Stimulated activated naive B cell treated with anti-CD40 and anti-IgM and Interleukin-4, amounts not matched to agents 10 μg/mL and 1 μg/mL and 100 μg/mL, for 72 hours (primary cell): ENCODE results near the gene C5orf58.
A peak's percentile ranks its signal among the peaks of the same experiment; 100 is the strongest.

ENCODE experiments used
- ATAC-seq, 2 donors: fragments of 150-1000 bp; cut with Tn5 transposase; replicated peaks; 2 replicates each; pipeline ENCODE4 v1.10.0; 2021; ENCODE audit warnings: moderate library complexity in 1 of 2
- DNase-seq: peaks from one replicate; pipeline ENCODE4 v3.0.0; 2021
- H3K27ac Mint-ChIP-seq: one replicate; pipeline ENCODE4 v1.8.0; 2022; ENCODE audit warnings: mild to moderate bottlenecking, mixed read lengths
- H3K27me3 Mint-ChIP-seq, 2 donors: one replicate each; pipeline ENCODE4 v1.8.0; 2022; ENCODE audit warnings: mixed read lengths in 2 of 2
- H3K36me3 Mint-ChIP-seq, 2 donors: one replicate each; pipeline ENCODE4 v1.8.0; 2022; ENCODE audit warnings: mixed read lengths in 2 of 2, mild to moderate bottlenecking in 1 of 2
- H3K4me1 Mint-ChIP-seq, 2 donors: one replicate each; pipeline ENCODE4 v1.8.0; 2022; ENCODE audit warnings: mixed read lengths in 2 of 2, mild to moderate bottlenecking in 1 of 2
- H3K4me3 Mint-ChIP-seq, 2 donors: one replicate each; pipeline ENCODE4 v1.8.0; 2022; ENCODE audit warnings: mild to moderate bottlenecking in 2 of 2, mixed read lengths in 2 of 2, moderate library complexity in 1 of 2
- H3K9me3 Mint-ChIP-seq, 2 donors: one replicate each; pipeline ENCODE4 v1.8.0; 2022; ENCODE audit warnings: mixed read lengths in 2 of 2, mild to moderate bottlenecking in 1 of 2

C5orf58 gene

DNA sequence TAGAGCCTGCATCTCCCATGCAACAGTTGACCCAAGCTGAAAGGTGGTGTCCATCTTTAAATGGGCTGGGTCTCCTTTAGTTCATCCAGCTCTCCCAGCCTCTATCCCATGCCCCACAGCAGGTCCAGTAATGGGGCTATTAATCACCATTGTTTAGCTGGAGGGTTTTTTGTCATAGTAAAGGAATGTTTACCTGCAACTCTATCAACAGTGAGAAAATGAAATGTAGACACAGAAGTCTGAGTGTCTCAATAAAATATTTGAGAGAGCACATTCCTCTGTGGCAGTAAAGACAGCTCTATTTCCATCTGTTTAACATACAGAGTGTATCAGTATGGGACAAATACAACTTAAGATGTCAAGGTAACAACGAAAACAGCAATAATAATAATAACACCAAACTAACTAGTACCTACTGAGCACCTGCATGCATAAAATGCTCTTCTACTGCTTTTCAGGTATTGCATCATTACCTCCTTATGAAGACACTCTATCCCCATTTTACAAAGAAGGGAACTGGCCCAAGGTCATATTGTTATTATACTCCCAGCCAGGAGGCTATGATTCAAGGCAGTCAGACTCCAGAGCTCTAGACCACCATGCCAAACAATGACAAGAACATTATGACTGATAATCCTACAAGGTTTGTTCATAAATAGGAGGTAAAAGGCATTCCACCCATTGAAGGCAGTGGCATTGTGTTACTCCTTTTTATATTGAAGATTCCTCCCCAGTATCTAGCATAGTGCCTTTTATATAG is 21.0 kb upstream of the C5orf58 start:
- Mint-ChIP-seq H3K27ac (no peak overlapping the region), H3K4me1 (no peaks in the 10 kb centered on the region), H3K36me3 (no peaks in the 10 kb centered on the region), H3K9me3 (no peaks in the 10 kb centered on the region), H3K4me3 (no peak overlapping the region), H3K27me3 (peaks cover 24 to 29% of the 10 kb centered on the region in 2 donors)
- no peak for ATAC-seq
- DNase-seq = no peak

DNA sequence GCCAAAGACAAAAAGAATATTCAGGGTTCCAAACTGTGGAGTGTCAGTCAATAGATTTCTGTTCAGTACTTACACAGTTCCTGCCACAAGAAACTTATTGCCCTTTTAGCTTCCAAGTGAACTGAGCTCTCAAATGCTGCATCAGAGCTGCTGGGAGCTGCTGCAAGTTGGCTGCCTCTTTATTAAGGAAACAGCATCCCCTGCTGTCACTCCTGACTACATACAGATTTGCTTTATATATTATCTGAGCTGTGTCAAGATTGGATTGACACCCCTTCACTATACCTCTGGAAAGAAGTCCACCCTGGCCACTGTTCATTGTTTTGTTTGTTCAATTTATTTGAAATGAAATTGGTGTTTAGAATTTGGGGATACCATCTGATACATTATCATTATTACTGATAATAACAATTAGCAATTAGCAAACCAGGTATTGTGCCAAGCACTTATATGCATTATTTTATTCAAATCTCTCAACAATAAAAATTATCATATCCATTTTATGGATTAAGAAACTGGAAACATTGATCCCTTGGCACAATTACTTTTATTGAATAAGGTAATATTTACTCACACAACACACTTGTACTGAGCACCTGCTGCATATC is 16.4 kb upstream of the C5orf58 start:
- ATAC-seq = peak; percentile 62 to 67
- Mint-ChIP-seq H3K27me3 (peaks cover 0 to 7% of the 10 kb centered on the region in 2 donors), H3K9me3 (no peaks in the 10 kb centered on the region), H3K4me1 (no peaks in the 10 kb centered on the region), H3K4me3 (no peak overlapping the region), H3K27ac (no peak overlapping the region), H3K36me3 (no peaks in the 10 kb centered on the region)
- no peak for DNase-seq

DNA sequence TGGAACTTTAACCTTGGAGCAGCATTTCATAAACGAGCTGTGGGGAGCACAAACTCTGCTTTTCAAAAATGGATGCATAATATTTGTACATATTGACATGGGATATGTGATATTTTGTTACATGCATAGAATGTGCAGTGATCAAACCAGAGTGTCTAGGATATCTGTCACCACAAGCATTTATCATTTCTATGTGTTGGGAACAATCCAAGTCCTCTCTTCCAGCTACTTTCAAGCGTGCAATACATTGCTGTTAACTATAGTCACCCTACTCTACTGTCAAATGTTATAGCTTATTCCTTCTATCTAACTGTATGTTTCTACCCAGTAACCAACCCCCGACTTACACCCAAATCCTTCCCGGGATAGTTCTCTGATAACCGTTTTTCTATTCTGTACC is 15.0 kb upstream of the C5orf58 start:
- no peaks in the 10 kb centered on the region for H3K9me3 Mint-ChIP-seq
- no peaks in the 10 kb centered on the region for H3K4me1 Mint-ChIP-seq
- no peak overlapping the region for H3K27ac Mint-ChIP-seq
- ATAC-seq (no peak), DNase-seq (no peak)
- no peak overlapping the region for H3K4me3 Mint-ChIP-seq
- no peaks in the 10 kb centered on the region for H3K36me3 Mint-ChIP-seq
- H3K27me3 Mint-ChIP-seq = peaks cover 0 to 7% of the 10 kb centered on the region in 2 donors

DNA sequence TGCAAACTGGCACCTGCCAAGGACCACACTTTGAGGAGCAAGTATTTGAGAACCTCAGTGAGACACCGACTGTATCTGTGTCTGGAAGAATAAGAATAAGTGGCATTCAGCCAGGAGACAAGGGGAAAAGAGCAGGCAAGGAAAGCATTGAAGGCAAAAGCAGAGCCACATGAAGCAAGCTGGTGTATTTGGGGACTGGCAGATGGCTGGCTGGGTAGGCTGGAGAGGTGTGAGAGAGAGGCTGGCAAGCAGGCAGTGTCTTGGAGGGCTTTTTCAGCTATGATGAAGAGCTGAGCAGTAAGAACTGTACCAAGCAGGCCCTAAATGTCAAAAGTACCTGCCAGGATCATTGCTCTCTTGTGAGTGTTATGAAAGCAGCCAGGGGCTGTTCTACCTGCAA is 14.1 kb upstream of the C5orf58 start:
- peaks cover 0 to 7% of the 10 kb centered on the region in 2 donors for H3K27me3 Mint-ChIP-seq
- H3K9me3 Mint-ChIP-seq = no peaks in the 10 kb centered on the region
- DNase-seq = no peak
- H3K27ac Mint-ChIP-seq = no peak overlapping the region
- H3K36me3 Mint-ChIP-seq = no peaks in the 10 kb centered on the region
- no peaks in the 10 kb centered on the region for H3K4me1 Mint-ChIP-seq
- ATAC-seq = no peak
- H3K4me3 Mint-ChIP-seq = no peak overlapping the region

DNA sequence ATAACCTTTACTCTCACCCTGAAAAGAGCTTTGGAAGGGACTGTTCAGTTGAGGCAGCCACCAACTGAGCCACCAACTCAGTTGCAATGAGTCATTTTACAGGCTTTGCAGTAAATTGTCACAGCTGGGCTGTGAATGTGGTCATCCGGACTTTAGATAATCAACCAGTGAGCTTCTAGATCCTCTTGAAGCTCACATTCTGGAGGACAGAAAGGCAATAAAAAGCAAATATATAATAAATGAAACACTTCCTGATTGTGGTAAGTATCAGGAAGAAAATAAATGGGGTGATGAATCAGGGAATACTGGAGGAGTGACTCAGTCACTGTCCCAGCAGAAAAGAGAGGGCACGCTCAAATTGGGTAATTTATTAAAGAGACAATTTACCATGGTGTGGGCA is 13.2 kb upstream of the C5orf58 start:
- ATAC-seq (no peak), DNase-seq (no peak)
- Mint-ChIP-seq H3K36me3 (no peaks in the 10 kb centered on the region), H3K27me3 (peaks cover 0 to 7% of the 10 kb centered on the region in 2 donors), H3K4me1 (no peaks in the 10 kb centered on the region), H3K9me3 (no peaks in the 10 kb centered on the region), H3K27ac (no peak overlapping the region), H3K4me3 (no peak overlapping the region)

DNA sequence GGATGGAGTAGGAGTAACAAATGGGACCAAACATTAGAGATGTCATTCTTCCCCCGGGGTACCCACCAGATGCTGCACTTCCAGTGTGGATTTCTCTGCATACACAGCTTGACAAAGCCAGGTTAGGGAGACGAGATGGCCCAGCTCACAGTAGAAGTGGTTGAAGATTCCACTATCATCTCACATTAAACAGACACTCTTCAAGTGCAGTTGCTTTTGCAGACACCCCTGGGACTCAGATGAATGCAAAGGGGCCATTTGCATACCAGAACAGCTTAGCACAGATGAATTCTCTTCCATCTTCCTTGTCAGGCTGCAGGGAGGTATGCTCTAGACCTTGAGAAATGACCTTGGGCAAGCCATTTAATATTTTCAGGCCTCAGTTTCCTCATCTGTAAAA is 12.6 kb upstream of the C5orf58 start:
- Mint-ChIP-seq H3K4me1 (no peaks in the 10 kb centered on the region), H3K27ac (no peak overlapping the region), H3K36me3 (no peaks in the 10 kb centered on the region), H3K9me3 (no peaks in the 10 kb centered on the region), H3K4me3 (no peak overlapping the region), H3K27me3 (peaks cover 0 to 7% of the 10 kb centered on the region in 2 donors)
- DNase-seq (no peak), ATAC-seq (no peak)

DNA sequence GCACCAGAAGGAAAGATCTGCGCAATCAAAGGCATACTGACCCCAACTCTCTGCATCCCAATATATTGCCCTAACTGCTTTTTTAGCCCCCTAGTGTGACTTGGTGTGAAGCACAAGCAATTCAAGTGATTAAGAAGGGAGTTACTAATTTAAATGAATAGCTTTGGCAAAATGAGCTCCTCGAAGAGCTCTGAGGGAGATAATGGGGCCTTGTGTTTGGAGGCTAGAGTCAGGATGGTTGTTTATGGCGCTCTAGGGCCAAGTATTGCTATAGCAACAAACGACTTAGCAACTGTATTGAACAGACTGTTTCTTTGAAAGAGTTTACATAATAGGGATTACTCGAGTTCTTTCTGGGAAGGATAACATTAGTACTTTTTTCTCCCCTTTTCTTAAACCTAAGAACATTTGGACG is 11.5 kb upstream of the C5orf58 start:
- Mint-ChIP-seq H3K36me3 (no peaks in the 10 kb centered on the region), H3K27ac (no peak overlapping the region), H3K9me3 (no peaks in the 10 kb centered on the region), H3K27me3 (peaks cover 0 to 9% of the 10 kb centered on the region in 2 donors), H3K4me1 (peaks cover 3 to 4% of the 10 kb centered on the region in 2 donors), H3K4me3 (no peak overlapping the region)
- ATAC-seq (no peak), DNase-seq (no peak)

DNA sequence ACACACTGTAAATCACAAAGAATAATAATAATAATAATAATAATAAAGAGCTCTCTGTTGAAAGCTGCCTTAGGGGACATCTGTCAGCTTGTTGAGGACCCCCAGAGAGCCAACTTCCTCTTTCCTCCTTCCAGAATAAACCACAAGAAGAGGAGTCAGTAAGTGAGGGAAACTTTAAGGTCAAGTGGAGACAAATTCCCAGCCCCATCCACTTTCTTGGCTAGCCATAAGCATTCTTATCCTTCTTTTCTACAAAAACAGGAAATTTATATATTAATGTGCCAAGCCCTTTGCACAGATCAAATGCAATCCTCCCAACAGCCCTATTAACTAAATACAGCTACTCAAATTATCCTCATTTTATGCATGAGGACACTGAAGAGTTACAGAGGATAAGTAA is 9.4 kb upstream of the C5orf58 start:
- Mint-ChIP-seq H3K27me3 (peaks cover 0 to 9% of the 10 kb centered on the region in 2 donors), H3K36me3 (no peaks in the 10 kb centered on the region), H3K4me3 (no peak overlapping the region), H3K27ac (no peak overlapping the region), H3K9me3 (no peaks in the 10 kb centered on the region), H3K4me1 (peaks cover 3 to 4% of the 10 kb centered on the region in 2 donors)
- ATAC-seq (no peak), DNase-seq (no peak)

DNA sequence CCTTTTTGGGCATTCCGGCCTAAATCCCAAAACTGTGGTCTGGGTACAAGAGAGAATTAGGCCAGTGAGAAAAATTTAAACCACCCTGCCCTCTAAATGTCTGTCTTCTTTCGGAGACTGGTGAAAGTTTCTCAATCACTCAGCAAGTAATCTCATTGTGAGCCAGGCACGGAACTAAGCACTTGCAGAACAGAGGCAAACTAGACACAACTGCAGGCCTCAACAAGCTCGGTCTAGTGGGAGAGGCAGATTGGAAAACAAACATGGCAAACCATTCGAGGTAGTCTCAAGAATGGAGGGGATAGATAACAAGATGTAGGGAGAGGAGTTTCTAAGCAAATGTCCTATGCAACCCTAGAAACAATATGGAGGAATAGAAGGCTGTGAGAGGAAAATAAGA is 8.9 kb upstream of the C5orf58 start:
- H3K36me3 Mint-ChIP-seq = no peaks in the 10 kb centered on the region
- DNase-seq = no peak
- no peaks in the 10 kb centered on the region for H3K9me3 Mint-ChIP-seq
- no peak for ATAC-seq
- H3K27ac Mint-ChIP-seq = no peak overlapping the region
- peaks cover 3 to 4% of the 10 kb centered on the region in 2 donors for H3K4me1 Mint-ChIP-seq
- H3K27me3 Mint-ChIP-seq = peaks cover 0 to 9% of the 10 kb centered on the region in 2 donors
- H3K4me3 Mint-ChIP-seq = no peak overlapping the region

DNA sequence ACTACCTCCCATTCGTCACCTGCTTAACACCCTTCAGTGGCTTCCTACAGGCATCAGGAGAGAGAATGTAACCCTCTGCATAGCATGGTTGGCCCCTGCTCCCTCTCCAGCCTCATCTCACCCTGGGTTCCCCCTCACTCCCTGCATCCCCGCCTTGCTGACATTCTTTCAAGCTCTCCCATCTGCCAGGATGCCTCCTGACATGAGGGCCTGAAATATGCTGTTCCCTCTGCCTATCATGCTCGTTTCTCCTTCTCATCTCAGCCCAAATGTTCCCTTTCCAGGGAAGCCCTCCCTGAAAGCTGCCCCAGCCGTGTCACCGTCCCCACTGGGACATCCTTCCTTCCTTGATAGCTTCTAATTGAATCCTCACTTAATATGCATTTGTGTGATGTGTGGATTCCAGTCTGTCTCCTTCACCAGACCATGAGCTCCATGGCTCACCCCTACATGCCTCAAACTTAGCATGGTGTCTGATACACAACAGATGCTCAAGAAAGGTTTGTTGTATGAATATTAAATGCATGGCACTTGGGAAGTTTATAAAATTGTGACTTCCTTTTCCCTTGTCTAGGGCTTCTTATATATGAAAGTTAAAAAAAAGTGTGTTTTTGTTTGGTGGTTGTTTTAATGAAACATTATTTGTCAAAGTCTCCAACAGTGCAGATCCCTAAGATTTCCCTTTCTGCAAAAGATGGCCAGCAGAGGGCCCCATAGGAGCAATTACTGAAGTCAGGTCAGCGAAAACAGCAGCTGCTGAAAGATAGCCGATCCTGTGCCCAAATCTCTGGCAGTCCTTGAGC is 7.3 kb upstream of the C5orf58 start:
- no peaks in the 10 kb centered on the region for H3K9me3 Mint-ChIP-seq
- no peaks in the 10 kb centered on the region for H3K36me3 Mint-ChIP-seq
- peaks cover 0 to 9% of the 10 kb centered on the region in 2 donors for H3K27me3 Mint-ChIP-seq
- H3K4me1 Mint-ChIP-seq = peaks cover 3 to 4% of the 10 kb centered on the region in 2 donors
- DNase-seq (peak; percentile 42), ATAC-seq (peak; percentile 67 to 72)
- H3K27ac Mint-ChIP-seq = no peak overlapping the region
- no peak overlapping the region for H3K4me3 Mint-ChIP-seq

DNA sequence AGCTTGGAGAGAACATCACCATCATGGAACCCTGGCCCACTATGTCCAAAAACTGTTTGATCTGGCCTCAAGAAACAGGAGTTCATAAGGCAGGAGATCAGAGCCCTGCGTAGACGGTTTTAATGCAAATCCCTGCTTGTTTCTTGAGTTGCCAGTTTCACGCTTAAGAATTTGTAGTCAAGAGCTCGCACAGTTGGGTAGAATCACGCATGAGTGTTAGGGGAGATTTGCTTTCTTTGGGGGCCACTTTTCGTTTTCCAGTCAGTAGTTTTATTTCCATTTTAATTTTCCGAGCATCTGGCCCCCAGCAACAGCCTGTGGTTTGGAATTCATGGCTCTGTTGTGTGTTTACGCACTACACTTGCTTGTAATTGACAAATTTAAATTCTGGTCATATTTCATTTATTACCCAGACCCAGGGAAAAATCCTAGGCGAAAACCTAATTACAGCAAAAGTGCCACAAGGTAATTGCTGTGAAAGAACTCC is 6.6 kb upstream of the C5orf58 start:
- Mint-ChIP-seq H3K4me1 (peaks cover 3 to 4% of the 10 kb centered on the region in 2 donors), H3K27me3 (peaks cover 0 to 9% of the 10 kb centered on the region in 2 donors), H3K9me3 (no peaks in the 10 kb centered on the region), H3K36me3 (no peaks in the 10 kb centered on the region), H3K27ac (no peak overlapping the region), H3K4me3 (no peak overlapping the region)
- ATAC-seq = no peak
- DNase-seq = no peak

DNA sequence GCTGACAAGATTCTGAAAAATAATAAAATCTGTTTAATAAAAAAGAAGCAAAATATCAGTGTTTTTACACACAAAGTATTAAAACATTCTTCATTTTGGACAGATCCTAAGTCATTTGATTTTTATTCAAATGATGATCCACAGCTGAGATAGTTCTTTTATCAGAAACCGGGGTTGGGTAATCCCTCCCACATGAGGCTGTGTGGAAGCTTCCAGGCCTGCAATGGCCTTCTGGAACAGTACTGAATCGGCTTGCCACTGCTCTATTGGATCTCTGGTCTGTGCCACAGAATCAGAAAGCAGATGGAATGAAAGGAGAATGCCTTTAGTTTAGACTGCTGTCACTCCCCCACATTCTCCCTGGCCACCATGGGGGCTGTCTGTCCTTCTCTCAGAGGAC is 6.1 kb upstream of the C5orf58 start:
- ATAC-seq (no peak), DNase-seq (no peak)
- no peak overlapping the region for H3K27ac Mint-ChIP-seq
- peaks cover 3 to 4% of the 10 kb centered on the region in 2 donors for H3K4me1 Mint-ChIP-seq
- H3K27me3 Mint-ChIP-seq = peaks cover 0 to 9% of the 10 kb centered on the region in 2 donors
- no peak overlapping the region for H3K4me3 Mint-ChIP-seq
- no peaks in the 10 kb centered on the region for H3K36me3 Mint-ChIP-seq
- H3K9me3 Mint-ChIP-seq = no peaks in the 10 kb centered on the region

DNA sequence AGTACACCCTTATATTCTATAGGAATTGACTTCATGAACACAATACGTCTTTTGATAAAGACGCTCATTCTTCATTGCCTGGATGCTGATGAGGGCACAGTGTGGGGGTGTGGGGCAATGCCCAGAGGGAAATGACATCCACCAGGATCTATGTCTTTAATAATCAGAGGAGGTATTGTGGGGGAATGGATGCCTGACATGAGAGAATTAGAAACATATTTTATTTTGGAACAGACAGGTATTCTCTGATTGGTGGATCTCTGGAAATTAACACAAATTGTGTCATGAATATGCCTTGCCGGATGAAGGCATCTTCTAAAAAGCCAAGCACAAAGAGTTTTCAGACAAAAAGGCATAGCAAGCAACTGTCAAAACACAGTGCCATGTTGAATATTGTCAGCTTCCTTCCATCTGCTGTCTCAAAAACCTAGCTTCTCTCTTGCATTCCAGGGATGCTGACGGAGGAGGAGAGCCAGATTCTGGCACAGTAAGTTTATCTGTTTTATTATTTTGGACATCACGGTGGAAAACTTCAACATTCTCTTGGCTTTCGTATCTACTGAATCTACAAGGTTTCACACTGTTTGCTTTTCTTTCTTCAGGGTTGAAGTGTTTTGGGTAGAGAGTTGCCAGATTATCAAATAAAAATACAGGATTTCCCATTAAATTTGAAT is 3.9 kb upstream of the C5orf58 start:
- H3K4me1 Mint-ChIP-seq = peaks cover 3 to 4% of the 10 kb centered on the region in 2 donors
- peaks cover 0 to 9% of the 10 kb centered on the region in 2 donors for H3K27me3 Mint-ChIP-seq
- H3K4me3 Mint-ChIP-seq = no peak overlapping the region
- H3K9me3 Mint-ChIP-seq = no peaks in the 10 kb centered on the region
- no peak for DNase-seq
- no peak for ATAC-seq
- no peak overlapping the region for H3K27ac Mint-ChIP-seq
- no peaks in the 10 kb centered on the region for H3K36me3 Mint-ChIP-seq

DNA sequence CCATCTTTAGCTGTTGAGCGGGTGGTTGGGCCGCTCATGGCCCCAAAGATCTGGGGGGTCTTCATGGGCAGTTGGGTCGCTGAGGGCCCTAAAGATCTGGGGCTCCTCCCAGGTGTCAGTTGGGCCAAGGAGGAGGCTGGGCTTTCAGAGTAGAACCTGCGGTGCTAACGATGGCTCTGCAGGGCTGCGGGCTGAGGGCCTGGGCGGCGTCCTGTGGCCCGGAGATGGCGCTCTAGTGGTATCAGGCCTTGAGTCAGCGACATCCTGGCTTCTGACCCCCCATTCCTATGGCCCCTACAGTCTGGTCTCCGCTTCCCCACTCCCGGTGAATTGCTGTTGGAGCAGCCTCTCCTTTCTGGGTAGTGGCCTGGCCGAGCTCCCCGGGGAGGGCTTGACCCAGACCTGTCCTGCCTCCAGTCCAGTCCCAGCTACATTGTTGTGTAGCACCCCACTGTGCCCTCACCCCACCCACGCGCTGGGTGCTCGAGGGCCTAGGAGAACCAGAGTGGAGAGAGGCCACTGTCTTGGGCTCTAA is 640 bp downstream of the C5orf58 start:
- H3K4me1 Mint-ChIP-seq = no peaks in the 10 kb centered on the region
- no peak for DNase-seq
- no peak overlapping the region for H3K4me3 Mint-ChIP-seq
- no peak overlapping the region for H3K27ac Mint-ChIP-seq
- no peak for ATAC-seq
- no peaks in the 10 kb centered on the region for H3K27me3 Mint-ChIP-seq
- no peaks in the 10 kb centered on the region for H3K9me3 Mint-ChIP-seq
- no peaks in the 10 kb centered on the region for H3K36me3 Mint-ChIP-seq
